SW480 (cell line): ENCODE measurements around the gene RAB11FIP4.

Experiments used
- DNase-seq: peaks from one replicate; pipeline ENCODE4 v3.0.0-alpha.2; 2016; ENCODE audit warnings: low spot score

The RAB11FIP4 gene

GRCh38 chr17:31386542-31387075, 4.9 kb upstream of the RAB11FIP4 start:
- no peak for DNase-seq

- DNase-seq = no peak
Observed at GRCh38 chr17:31387438-31387837, 4.0 kb upstream of the RAB11FIP4 start.

- no peak for DNase-seq
Observed at GRCh38 chr17:31388351-31388750, 3.1 kb upstream of the RAB11FIP4 start.

- DNase-seq = no peak
Observed at GRCh38 chr17:31388770-31389656, 2.5 kb upstream of the RAB11FIP4 start.

- no peak for DNase-seq
Observed at GRCh38 chr17:31389657-31390381, 1.7 kb upstream of the RAB11FIP4 start.

- DNase-seq = no peak
Observed at GRCh38 chr17:31390426-31390747, 1.1 kb upstream of the RAB11FIP4 start.

GRCh38 chr17:31390748-31391495, 553 bp upstream of the RAB11FIP4 start:
- no peak for DNase-seq

- no peak for DNase-seq
Observed at GRCh38 chr17:31392002-31392855, 754 bp downstream of the RAB11FIP4 start.

- no peak for DNase-seq
Observed at GRCh38 chr17:31392856-31393748, 1.6 kb downstream of the RAB11FIP4 start.

GRCh38 chr17:31393749-31394146, 2.3 kb downstream of the RAB11FIP4 start:
- no peak for DNase-seq

GRCh38 chr17:31394544-31394943, 3.1 kb downstream of the RAB11FIP4 start:
- DNase-seq = no peak

- no peak for DNase-seq
Observed at GRCh38 chr17:31397256-31397939, 5.9 kb downstream of the RAB11FIP4 start.

GRCh38 chr17:31398381-31399311, 7.2 kb downstream of the RAB11FIP4 start:
- no peak for DNase-seq

GRCh38 chr17:31400481-31400950, 9.0 kb downstream of the RAB11FIP4 start:
- DNase-seq = no peak

GRCh38 chr17:31401456-31402254, 10.2 kb downstream of the RAB11FIP4 start:
- no peak for DNase-seq

GRCh38 chr17:31404028-31404949, 12.8 kb downstream of the RAB11FIP4 start:
- DNase-seq = no peak
